Osteoblast (primary cell): ENCODE measurements around the gene RCC2. TPM values are rescaled to one million over a fixed set of nuclear protein-coding genes. Genes with fewer than 3 reads are reported as not detected.
"Not testable (repeated sequence)": the region's sequence is repeated elsewhere in the genome, so short reads cannot be mapped to it uniquely, and the experiment has no call there.

Experiments
- DNase-seq: peaks from one replicate; pipeline ENCODE4 v3.0.0; 2011; ENCODE audit warnings: low spot score, mixed read lengths; ENCODE audit not compliant: insufficient read length; ENCODE audit errors: missing footprints
- H2AFZ ChIP-seq: 2 replicates; pipeline ENCODE4 v1.6.0; 2011; ENCODE audit warnings: mild to moderate bottlenecking, low read length
- H3K27ac ChIP-seq: 2 replicates; pipeline ENCODE4 v1.5.1; 2011; ENCODE audit warnings: mild to moderate bottlenecking, low read depth, low read length, moderate library complexity
- H3K27me3 ChIP-seq: 2 replicates; pipeline ENCODE4 v1.6.0; 2012; ENCODE audit warnings: mild to moderate bottlenecking, control low read depth, inconsistent platforms, low read length, moderate library complexity; ENCODE audit not compliant: insufficient read depth
- H3K36me3 ChIP-seq: 2 replicates; pipeline ENCODE4 v1.5.1; 2011; ENCODE audit warnings: mild to moderate bottlenecking, low read length, control low read depth, moderate library complexity; ENCODE audit not compliant: insufficient read depth
- H3K4me1 ChIP-seq: 2 replicates; pipeline ENCODE4 v1.5.1; 2011; ENCODE audit warnings: mild to moderate bottlenecking, low read length, control low read depth, moderate library complexity; ENCODE audit not compliant: insufficient read depth
- H3K4me2 ChIP-seq: 2 replicates; pipeline ENCODE4 v1.6.0; 2011; ENCODE audit warnings: mild to moderate bottlenecking, low read length; ENCODE audit not compliant: insufficient read depth
- H3K4me3 ChIP-seq: fragments of 200-600 bp; sonication (generic); 3 replicates; pipeline ENCODE4 v1.5.1; 2012; ENCODE audit warnings: mild to moderate bottlenecking, low read length, inconsistent platforms; ENCODE audit not compliant: insufficient read depth
- H3K79me2 ChIP-seq: 2 replicates; pipeline ENCODE4 v1.6.0; 2012; ENCODE audit warnings: mild to moderate bottlenecking, low read length, control low read depth, inconsistent platforms; ENCODE audit not compliant: insufficient read depth
- H3K9me3 ChIP-seq: 2 replicates; pipeline ENCODE4 v1.5.1; 2011; ENCODE audit warnings: low read depth, low read length, control low read depth
- H4K20me1 ChIP-seq: 2 replicates; pipeline ENCODE4 v1.6.0; 2012; ENCODE audit warnings: mild to moderate bottlenecking, low read length, control low read depth; ENCODE audit not compliant: insufficient read depth
- total RNA-seq: library from RNA; depleted of rRNA; stranded (reverse); fragments of >200 nt; gene quantifications from 2 replicates; pipeline ENCODE4 v1.2.3, GENCODE V29; 2012
- TF ChIP-seq, protein P1 (sequence below): IDR thresholded peaks from 2 replicates; pipeline ENCODE4 v1.5.1; 2011; ENCODE audit warnings: mild to moderate bottlenecking, low read depth, low read length, moderate library complexity; ENCODE audit errors: extremely low read depth

RCC2 gene
- total RNA-seq, 1 donor = 71.3 TPM

GRCh38 chr1:17471393-17471792 lies 31.9 kb upstream of the RCC2 start:
- TF ChIP-seq, protein P1, sequence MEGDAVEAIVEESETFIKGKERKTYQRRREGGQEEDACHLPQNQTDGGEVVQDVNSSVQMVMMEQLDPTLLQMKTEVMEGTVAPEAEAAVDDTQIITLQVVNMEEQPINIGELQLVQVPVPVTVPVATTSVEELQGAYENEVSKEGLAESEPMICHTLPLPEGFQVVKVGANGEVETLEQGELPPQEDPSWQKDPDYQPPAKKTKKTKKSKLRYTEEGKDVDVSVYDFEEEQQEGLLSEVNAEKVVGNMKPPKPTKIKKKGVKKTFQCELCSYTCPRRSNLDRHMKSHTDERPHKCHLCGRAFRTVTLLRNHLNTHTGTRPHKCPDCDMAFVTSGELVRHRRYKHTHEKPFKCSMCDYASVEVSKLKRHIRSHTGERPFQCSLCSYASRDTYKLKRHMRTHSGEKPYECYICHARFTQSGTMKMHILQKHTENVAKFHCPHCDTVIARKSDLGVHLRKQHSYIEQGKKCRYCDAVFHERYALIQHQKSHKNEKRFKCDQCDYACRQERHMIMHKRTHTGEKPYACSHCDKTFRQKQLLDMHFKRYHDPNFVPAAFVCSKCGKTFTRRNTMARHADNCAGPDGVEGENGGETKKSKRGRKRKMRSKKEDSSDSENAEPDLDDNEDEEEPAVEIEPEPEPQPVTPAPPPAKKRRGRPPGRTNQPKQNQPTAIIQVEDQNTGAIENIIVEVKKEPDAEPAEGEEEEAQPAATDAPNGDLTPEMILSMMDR = no peak

GRCh38 chr1:17470021-17470799 lies 30.7 kb upstream of the RCC2 start:
- Histone ChIP-seq H3K27ac (no peak overlapping the region), H4K20me1 (no peaks in the 10 kb centered on the region), H3K79me2 (no peaks in the 10 kb centered on the region), H2AFZ (no peak overlapping the region), H3K36me3 (no peaks in the 10 kb centered on the region), H3K4me1 (no peaks in the 10 kb centered on the region), H3K4me3 (no peak overlapping the region), H3K4me2 (no peak overlapping the region), H3K27me3 (no peaks in the 10 kb centered on the region), H3K9me3 (no peaks in the 10 kb centered on the region)
- TF ChIP-seq, protein P1 = no peak
- no peak for DNase-seq

More at GRCh38 chr1:17471393-17471792, 31.9 kb upstream of the RCC2 start:
- Histone ChIP-seq H3K79me2 (no peaks in the 10 kb centered on the region), H3K27me3 (no peaks in the 10 kb centered on the region), H3K9me3 (no peaks in the 10 kb centered on the region), H3K36me3 (no peaks in the 10 kb centered on the region), H3K4me1 (no peaks in the 10 kb centered on the region), H2AFZ (no peak overlapping the region), H3K27ac (no peak overlapping the region), H3K4me3 (no peak overlapping the region), H3K4me2 (no peak overlapping the region), H4K20me1 (no peaks in the 10 kb centered on the region)
- no peak for DNase-seq

DNA sequence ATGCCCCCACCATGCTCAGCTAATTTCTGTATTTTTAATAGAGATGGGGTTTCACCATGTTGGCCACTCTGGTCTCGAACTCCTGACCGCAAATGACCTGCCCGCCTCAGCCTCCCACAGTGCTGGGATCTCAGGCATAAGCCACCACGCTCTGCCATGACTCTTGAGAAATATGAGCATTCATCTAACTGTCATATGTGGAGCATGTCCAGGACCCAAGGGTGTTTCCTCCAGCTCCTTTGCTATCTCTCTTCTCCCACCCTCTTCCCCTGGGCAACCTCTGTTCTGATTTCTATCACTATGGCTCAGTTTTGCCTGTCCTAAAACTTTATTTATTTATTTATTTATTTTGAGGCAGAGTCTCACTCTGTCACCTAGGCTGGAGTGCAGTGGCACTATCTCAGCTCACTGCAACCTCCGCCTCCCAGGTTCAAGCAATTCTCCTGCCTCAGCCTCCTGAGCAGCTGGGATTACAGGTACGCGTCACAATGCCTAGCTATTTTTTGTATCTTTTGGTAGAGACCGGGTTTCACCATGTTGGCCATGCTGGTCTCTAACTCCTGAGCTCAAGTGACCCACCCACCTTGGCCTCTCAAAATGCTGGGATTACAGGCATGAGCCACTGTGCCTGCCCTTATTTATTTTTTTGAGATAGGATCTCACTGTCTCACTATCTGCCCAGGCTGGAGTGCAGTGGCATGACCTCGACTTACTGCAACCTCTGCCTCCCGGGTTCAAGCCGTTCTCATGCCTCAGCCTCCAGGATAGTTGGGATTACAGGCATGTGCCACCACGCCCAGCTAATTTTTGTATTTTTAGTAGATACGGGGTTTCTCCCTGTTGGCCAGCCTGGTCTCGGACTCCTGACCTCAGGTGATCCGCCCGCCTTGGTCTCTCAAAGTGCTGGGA lies 29.1 kb upstream of the RCC2 start:
- H3K4me3 ChIP-seq, H3K9me3 ChIP-seq, H3K27ac ChIP-seq, DNase-seq, H3K4me2 ChIP-seq, H2AFZ ChIP-seq, H3K4me1 ChIP-seq, H3K36me3 ChIP-seq, H3K27me3 ChIP-seq, H4K20me1 ChIP-seq, H3K79me2 ChIP-seq: not testable (repeated sequence)

DNA sequence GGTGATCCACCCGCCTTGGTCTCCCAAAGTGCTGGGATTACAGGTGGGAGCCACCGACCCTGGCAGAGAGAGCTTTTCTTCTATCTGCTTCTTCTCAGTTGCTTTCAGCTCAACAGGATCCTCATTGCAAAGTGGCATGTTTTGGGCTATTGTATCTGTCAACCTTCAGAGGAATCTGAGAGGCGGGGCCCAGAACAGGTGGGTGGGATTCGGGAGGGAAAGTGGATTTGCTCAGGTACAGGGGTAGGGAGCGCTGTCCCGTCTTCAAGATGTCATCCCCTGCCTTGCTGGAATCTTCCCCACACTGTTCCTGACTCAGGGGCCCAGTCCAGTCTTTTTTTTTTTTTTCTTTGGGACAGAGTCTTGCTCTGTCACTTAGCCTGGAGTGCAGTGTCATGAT lies 26.9 kb upstream of the RCC2 start:
- H3K27ac ChIP-seq = no peak overlapping the region
- H3K27me3 ChIP-seq = no peaks in the 10 kb centered on the region
- no peak for DNase-seq
- no peaks in the 10 kb centered on the region for H4K20me1 ChIP-seq
- H3K4me1 ChIP-seq = no peaks in the 10 kb centered on the region
- no peaks in the 10 kb centered on the region for H3K9me3 ChIP-seq
- H3K4me2 ChIP-seq = no peak overlapping the region
- H2AFZ ChIP-seq = no peak overlapping the region
- no peaks in the 10 kb centered on the region for H3K79me2 ChIP-seq
- no peak overlapping the region for H3K4me3 ChIP-seq
- H3K36me3 ChIP-seq = no peaks in the 10 kb centered on the region
- TF ChIP-seq, protein P1 = no peak
